ENCODE measurements around the gene GBA2.

The GBA2 gene

DNA sequence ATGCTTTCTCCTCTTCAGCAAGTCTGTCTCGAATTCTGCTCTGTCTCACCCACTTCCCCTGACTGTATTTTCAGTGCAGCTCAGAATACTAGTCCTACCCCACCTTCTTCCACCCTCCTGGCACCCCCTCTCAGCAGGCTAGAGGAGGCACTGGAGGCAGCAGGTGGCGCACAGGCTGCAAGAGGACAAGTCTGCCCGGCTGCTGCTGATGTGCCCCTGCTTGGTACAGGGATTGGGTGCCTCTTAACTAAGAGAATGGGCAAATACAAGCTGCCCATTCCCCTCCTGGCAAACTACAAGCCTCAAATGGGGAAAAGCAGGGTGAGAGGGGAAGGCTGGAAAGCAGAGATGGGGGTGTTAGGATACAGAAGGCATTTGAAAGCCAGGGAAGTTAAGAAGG, 22.1 kb downstream of the GBA2 start:
- TF ChIP-seq MYC (IDR thresholded peaks at IDR 0.05; ENCODE audit: low read depth, low read length) = no peak
- TF ChIP-seq, protein P1, sequence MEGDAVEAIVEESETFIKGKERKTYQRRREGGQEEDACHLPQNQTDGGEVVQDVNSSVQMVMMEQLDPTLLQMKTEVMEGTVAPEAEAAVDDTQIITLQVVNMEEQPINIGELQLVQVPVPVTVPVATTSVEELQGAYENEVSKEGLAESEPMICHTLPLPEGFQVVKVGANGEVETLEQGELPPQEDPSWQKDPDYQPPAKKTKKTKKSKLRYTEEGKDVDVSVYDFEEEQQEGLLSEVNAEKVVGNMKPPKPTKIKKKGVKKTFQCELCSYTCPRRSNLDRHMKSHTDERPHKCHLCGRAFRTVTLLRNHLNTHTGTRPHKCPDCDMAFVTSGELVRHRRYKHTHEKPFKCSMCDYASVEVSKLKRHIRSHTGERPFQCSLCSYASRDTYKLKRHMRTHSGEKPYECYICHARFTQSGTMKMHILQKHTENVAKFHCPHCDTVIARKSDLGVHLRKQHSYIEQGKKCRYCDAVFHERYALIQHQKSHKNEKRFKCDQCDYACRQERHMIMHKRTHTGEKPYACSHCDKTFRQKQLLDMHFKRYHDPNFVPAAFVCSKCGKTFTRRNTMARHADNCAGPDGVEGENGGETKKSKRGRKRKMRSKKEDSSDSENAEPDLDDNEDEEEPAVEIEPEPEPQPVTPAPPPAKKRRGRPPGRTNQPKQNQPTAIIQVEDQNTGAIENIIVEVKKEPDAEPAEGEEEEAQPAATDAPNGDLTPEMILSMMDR (IDR thresholded peaks at IDR 0.05; ENCODE audit: low read depth, low read length) = no peak
- TF ChIP-seq, protein P2, sequence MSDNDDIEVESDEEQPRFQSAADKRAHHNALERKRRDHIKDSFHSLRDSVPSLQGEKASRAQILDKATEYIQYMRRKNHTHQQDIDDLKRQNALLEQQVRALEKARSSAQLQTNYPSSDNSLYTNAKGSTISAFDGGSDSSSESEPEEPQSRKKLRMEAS (IDR thresholded peaks at IDR 0.05; ENCODE audit: low read depth, low read length) = 0 out of 2 replicates have a peak, but pooled peaks have one; percentile 13
- no peak for TF ChIP-seq POLR2A (IDR thresholded peaks at IDR 0.05; ENCODE audit: extremely low read depth, insufficient read length)
- H3K4me3 ChIP-seq (ENCODE audit: low read depth, low read length) = peak overlapping the region; percentile 65
- peak; percentile 67 for DNase-seq (ENCODE audit: low read depth)

DNA sequence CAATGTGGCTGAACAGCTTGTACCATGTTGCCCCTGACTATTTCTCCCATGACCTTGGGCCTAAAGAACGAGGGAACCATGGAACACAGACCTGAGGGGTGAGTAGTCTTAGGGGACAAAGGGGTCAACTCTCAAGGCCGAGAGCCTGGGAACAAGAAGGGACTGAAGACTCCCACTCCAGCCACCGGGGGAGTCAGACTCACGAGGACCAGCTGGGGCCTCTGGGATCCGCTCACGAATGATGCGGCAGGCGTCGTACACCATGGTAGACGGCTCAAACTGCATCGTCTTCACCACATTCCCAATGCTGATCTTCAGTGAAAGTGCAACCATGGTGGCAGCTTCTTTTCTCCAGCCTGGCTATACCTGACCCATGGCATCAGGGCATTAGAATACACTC, 23.7 kb downstream of the GBA2 start:
- no peak for DNase-seq (ENCODE audit: low read depth)
- H3K4me3 ChIP-seq (ENCODE audit: low read depth, low read length) = no peak overlapping the region
- TF ChIP-seq MYC (IDR thresholded peaks at IDR 0.05; ENCODE audit: low read depth, low read length) (no peak), POLR2A (IDR thresholded peaks at IDR 0.05; ENCODE audit: extremely low read depth, insufficient read length) (no peak)
- TF ChIP-seq, protein P1 (IDR thresholded peaks at IDR 0.05; ENCODE audit: low read depth, low read length) = no peak
- TF ChIP-seq, protein P2 (IDR thresholded peaks at IDR 0.05; ENCODE audit: low read depth, low read length) = no peak

DNA sequence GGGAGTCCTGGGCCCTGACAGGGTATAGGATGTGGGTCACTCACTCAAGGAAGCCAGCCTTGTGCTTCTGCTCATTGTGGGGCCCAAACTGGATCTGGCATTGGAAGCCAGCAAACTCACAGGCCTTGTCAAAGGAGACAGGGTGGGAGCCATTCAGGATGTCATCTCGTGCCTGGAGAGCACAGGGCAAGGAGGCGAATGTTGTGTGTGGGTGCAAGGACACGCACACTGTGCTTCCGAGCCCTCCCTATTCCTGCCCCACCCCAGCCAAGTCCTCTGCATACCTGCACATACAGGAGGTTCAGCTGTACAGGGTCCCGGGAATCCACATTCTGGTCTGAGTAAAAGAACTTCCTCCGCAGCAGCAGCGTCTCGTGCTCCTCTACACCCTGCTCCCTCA, 25.1 kb downstream of the GBA2 start:
- no peak overlapping the region for H3K4me3 ChIP-seq (ENCODE audit: low read depth, low read length)
- TF ChIP-seq, protein P1 (IDR thresholded peaks at IDR 0.05; ENCODE audit: low read depth, low read length) = no peak
- TF ChIP-seq POLR2A (IDR thresholded peaks at IDR 0.05; ENCODE audit: extremely low read depth, insufficient read length) (no peak), MYC (IDR thresholded peaks at IDR 0.05; ENCODE audit: low read depth, low read length) (no peak)
- TF ChIP-seq, protein P2 (IDR thresholded peaks at IDR 0.05; ENCODE audit: low read depth, low read length) = no peak
- no peak for DNase-seq (ENCODE audit: low read depth)

DNA sequence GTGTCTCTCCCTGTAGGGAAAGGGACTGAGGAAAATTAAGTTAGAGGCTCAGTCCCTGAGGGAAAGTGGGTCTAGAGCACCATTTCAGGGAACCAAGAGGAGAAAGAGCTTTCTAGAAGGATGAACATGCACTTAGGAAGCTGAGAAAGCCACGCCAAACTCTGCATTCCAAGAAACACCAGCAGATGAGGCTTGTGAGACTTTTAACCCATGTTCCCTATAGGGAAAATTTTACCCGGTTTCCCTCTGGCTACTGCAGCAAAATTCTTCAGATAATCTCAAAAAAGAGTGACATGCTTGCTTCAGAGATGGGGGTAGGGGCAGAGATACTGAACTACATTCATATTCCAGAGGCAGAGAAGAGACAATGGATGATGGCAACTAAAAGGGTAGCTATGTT, 25.6 kb downstream of the GBA2 start:
- H3K4me3 ChIP-seq (ENCODE audit: low read depth, low read length) = no peak overlapping the region
- no peak for DNase-seq (ENCODE audit: low read depth)
- TF ChIP-seq POLR2A (IDR thresholded peaks at IDR 0.05; ENCODE audit: extremely low read depth, insufficient read length) (no peak), MYC (IDR thresholded peaks at IDR 0.05; ENCODE audit: low read depth, low read length) (no peak)
- TF ChIP-seq, protein P1 (IDR thresholded peaks at IDR 0.05; ENCODE audit: low read depth, low read length) = no peak
- TF ChIP-seq, protein P2 (IDR thresholded peaks at IDR 0.05; ENCODE audit: low read depth, low read length) = no peak

DNA sequence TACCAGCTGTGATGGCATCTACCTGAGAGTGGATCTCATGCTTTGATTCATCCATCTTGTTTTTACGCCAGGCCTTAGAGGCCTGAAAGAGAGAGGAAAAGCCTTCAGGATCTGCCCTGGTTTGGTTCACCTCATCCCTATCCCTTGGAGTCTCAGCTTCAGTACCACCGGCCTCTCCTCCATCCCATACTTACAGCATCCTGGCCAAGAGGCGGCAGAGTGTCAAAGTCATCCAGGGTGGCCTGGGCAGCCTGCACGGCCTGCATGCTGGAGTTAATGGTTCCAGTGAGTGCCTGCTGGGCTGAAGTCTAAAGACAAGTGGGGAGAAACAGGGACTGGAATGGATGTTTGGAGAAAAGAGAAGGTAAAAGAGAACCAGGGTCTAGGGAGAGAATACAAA, 29.5 kb downstream of the GBA2 start:
- no peak overlapping the region for H3K4me3 ChIP-seq (ENCODE audit: low read depth, low read length)
- TF ChIP-seq POLR2A (IDR thresholded peaks at IDR 0.05; ENCODE audit: extremely low read depth, insufficient read length) (no peak), MYC (IDR thresholded peaks at IDR 0.05; ENCODE audit: low read depth, low read length) (no peak)
- TF ChIP-seq, protein P2 (IDR thresholded peaks at IDR 0.05; ENCODE audit: low read depth, low read length) = no peak
- TF ChIP-seq, protein P1 (IDR thresholded peaks at IDR 0.05; ENCODE audit: low read depth, low read length) = no peak
- no peak for DNase-seq (ENCODE audit: low read depth)

All from NB4 (cell line).